Activated CD4-positive, alpha-beta T cell treated with anti-CD3 and anti-CD28 coated beads, Interleukin-2, Interleukin-4, amounts not matched to agents 100 ng/mL and 50 ng/mL, durations not matched to agents 16 hours and 8 hours (primary cell): Measurements from ENCODE around the gene FXYD7.
"Not testable (repeated sequence)": the region's sequence is repeated elsewhere in the genome, so short reads cannot be mapped to it uniquely, and the experiment has no call there.

Source experiments
- DNase-seq: peaks from one replicate; pipeline ENCODE4 v3.0.0-alpha.2; 2020; ENCODE audit warnings: low spot score

Gene FXYD7

GRCh38 chr19:35165200-35166058, 22.4 kb downstream of the FXYD7 start:
- no peak for DNase-seq

GRCh38 chr19:35166100-35167063, 23.3 kb downstream of the FXYD7 start:
- no peak for DNase-seq

- no peak for DNase-seq
These were observed 24.4 kb downstream of the FXYD7 start for GRCh38 chr19:35167251-35168119.

- DNase-seq: no peak
These were observed 25.1 kb downstream of the FXYD7 start for GRCh38 chr19:35168196-35168595.

- no peak for DNase-seq
These were observed 26.4 kb downstream of the FXYD7 start for GRCh38 chr19:35169221-35169995.

GRCh38 chr19:35170359-35171061, 27.5 kb downstream of the FXYD7 start:
- no peak for DNase-seq

GRCh38 chr19:35171730-35172129, 28.7 kb downstream of the FXYD7 start:
- DNase-seq: no peak

GRCh38 chr19:35174226-35174625, 31.2 kb downstream of the FXYD7 start:
- DNase-seq: no peak

GRCh38 chr19:35176181-35176570, 33.1 kb downstream of the FXYD7 start:
- DNase-seq: no peak

- DNase-seq: no peak
These were observed 34.6 kb downstream of the FXYD7 start for GRCh38 chr19:35177377-35178274.

- DNase-seq: no peak
These were observed 35.6 kb downstream of the FXYD7 start for GRCh38 chr19:35178701-35179100.

- no peak for DNase-seq
These were observed 36.8 kb downstream of the FXYD7 start for GRCh38 chr19:35179830-35180229.

GRCh38 chr19:35181387-35181786, 38.3 kb downstream of the FXYD7 start:
- no peak for DNase-seq

- DNase-seq: no peak
These were observed 41.2 kb downstream of the FXYD7 start for GRCh38 chr19:35184267-35184666.

- DNase-seq: no peak
These were observed 41.8 kb downstream of the FXYD7 start for GRCh38 chr19:35184884-35185283.

- DNase-seq: no peak
These were observed 51.2 kb downstream of the FXYD7 start for GRCh38 chr19:35194012-35194984.

GRCh38 chr19:35195830-35196229, 52.8 kb downstream of the FXYD7 start:
- DNase-seq: no peak

GRCh38 chr19:35196861-35197260, 53.8 kb downstream of the FXYD7 start:
- not testable (repeated sequence) for DNase-seq
